ENCODE results near the gene SNRNP200. TPM values are rescaled to one million over a fixed set of nuclear protein-coding genes. Genes with fewer than 3 reads are reported as not detected.
A peak's percentile ranks its signal among the peaks of the same experiment; 100 is the strongest.

The SNRNP200 gene
- total RNA-seq, 1 donor from 2014 or later = 57.4 TPM

DNA sequence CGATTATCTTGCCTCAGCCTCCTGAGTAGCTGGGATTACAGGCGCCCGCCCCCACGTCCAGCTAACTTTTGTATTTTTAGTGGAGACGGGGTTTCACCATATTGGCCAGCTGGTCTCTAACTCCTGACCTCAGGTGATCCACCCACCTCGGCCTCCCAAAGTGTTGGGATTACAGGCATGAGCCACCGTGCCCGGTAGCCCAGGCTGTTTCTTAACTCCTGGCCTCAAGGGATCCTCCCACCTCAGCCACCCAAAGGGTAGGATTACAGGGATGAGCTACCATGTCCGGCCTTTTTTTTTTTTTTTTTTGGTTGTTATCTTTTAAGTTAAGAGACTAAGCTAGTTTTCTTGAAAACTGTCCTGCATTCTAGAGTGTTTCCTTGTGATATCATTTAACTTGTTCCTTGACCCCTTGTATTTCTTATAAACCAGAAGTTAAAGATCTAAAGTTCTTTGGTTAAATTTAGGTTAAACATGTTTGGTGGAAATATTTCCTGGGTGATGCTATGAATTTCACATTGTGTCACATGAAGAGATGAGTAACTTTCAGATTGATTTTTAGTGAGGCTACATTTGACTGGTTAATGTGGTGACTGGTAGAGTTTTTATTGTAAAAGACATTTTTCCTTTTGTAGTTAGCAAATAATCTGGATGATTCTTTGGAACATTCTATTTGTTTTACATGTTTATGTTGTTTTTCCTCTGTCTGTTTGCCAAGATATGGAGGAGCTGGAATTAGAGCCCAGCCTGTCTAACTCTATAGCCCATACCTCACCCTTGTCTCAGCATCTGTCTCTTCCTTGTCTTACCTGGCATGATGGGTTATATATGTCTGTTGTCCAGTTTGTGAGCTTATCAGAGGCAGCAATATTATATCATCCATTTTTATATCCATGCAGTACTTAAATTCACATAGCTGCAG, 35.4 kb upstream of the SNRNP200 start:
- TF ChIP-seq, protein P1, sequence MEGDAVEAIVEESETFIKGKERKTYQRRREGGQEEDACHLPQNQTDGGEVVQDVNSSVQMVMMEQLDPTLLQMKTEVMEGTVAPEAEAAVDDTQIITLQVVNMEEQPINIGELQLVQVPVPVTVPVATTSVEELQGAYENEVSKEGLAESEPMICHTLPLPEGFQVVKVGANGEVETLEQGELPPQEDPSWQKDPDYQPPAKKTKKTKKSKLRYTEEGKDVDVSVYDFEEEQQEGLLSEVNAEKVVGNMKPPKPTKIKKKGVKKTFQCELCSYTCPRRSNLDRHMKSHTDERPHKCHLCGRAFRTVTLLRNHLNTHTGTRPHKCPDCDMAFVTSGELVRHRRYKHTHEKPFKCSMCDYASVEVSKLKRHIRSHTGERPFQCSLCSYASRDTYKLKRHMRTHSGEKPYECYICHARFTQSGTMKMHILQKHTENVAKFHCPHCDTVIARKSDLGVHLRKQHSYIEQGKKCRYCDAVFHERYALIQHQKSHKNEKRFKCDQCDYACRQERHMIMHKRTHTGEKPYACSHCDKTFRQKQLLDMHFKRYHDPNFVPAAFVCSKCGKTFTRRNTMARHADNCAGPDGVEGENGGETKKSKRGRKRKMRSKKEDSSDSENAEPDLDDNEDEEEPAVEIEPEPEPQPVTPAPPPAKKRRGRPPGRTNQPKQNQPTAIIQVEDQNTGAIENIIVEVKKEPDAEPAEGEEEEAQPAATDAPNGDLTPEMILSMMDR (IDR thresholded peaks at IDR 0.05) = no peak
- H3K27ac ChIP-seq = no peak overlapping the region
- no peaks in the 10 kb centered on the region for H3K27me3 ChIP-seq
- intact Hi-C loops (cut with DNase I) = no loop called here
- no peak overlapping the region for H3K4me3 ChIP-seq
- no peaks in the 10 kb centered on the region for H3K36me3 ChIP-seq
- H3K9me3 ChIP-seq = no peaks in the 10 kb centered on the region
- no peaks in the 10 kb centered on the region for H3K4me1 ChIP-seq
- no peak for DNase-seq (ENCODE audit: low spot score in 2 of 2)

DNA sequence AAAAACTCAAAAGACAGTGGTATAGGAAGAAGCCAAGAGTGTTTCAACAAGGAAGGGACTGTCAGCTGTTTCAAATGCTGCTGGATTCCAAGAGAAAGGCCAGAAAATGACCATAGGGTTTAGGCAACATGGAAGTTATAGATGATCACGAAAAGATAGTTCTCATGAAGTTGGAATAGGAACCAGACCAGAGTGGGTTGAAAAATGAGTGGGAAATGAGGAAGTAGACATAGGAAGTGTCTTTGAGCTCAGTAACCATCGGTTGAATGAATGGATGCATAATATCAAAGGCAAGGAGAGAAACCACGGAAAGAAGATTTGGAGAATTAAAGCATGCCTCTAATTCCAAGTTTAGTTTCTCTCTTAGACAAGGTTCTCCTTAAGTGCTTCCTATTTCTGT, 31.5 kb upstream of the SNRNP200 start:
- TF ChIP-seq, protein P1 (IDR thresholded peaks at IDR 0.05) = no peak
- Histone ChIP-seq H3K9me3 (no peaks in the 10 kb centered on the region), H3K36me3 (no peaks in the 10 kb centered on the region), H3K4me1 (no peaks in the 10 kb centered on the region), H3K27me3 (no peaks in the 10 kb centered on the region), H3K27ac (no peak overlapping the region), H3K4me3 (no peak overlapping the region)
- no peak for DNase-seq (ENCODE audit: low spot score in 2 of 2)
- intact Hi-C loops (cut with DNase I) = loop anchor here (2.0 kb wide), 1 partner anchor 14 kb away; no protein-coding TSS in a partner anchor

DNA sequence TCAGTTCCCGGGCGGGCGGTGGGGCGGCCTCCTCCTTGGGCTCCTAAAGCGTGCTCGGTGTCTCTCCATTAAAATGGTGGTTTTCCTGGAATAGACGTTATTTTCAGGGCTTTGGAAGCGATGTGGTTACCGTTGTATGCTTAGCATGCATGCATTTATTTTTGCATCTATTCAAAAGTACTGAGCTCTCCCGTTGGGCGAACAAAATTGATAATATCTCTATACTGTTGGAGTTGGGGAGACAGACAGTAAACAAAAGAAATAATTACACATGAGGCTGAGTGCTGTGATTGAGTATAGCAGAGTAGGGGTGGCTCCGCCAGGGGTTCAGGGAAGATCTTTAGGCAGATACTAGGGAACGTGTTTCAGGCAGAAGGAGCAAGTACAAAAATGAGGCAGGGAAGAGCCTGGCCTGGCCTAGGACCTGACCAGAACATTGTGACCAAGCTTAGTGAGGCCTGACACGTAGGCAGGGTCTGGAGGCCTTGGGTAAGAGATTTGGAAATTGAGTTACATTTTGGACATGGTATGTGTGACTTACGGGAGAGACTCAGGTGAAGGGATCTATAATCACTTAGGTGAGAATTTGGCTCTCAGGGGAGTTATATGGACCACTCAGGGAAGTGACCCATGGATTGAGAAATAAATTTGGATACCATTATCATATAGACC, 30.9 kb upstream of the SNRNP200 start:
- Histone ChIP-seq H3K4me3 (peak overlapping the region; percentile 73 to 74), H3K27ac (no peak overlapping the region), H3K27me3 (no peaks in the 10 kb centered on the region), H3K9me3 (no peaks in the 10 kb centered on the region), H3K36me3 (no peaks in the 10 kb centered on the region), H3K4me1 (no peaks in the 10 kb centered on the region)
- intact Hi-C loops (cut with DNase I) = loop anchor here (2.0 kb wide), 1 partner anchor 13 kb away; no protein-coding TSS in a partner anchor
- DNase-seq (ENCODE audit: low spot score in 2 of 2) = no peak
- TF ChIP-seq, protein P1 (IDR thresholded peaks at IDR 0.05) = no peak

DNA sequence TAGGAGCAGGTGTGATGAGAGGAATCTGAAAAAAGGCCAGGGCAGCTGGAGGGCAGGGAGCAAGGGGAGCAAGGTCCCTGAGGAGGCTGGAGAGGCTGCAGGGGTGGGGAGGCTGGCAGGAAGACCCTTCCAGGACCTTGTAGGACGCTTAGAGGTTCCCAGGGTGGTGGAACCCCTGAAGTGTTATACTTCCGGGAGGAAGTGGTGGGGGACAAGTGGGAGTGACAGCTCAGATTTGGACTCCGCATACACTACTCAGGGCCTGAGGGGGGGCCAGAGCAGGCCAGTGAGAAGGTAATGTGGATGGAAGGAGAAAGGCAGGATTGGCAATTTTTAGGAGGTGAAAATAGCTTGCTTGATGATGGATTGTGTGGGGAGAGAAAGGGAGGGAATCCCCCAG, 28.4 kb upstream of the SNRNP200 start:
- no peak overlapping the region for H3K27ac ChIP-seq
- TF ChIP-seq, protein P1 (IDR thresholded peaks at IDR 0.05) = no peak
- DNase-seq (ENCODE audit: low spot score in 2 of 2) = no peak
- intact Hi-C loops (cut with DNase I) = loop anchor here (2.0 kb wide), 2 partner anchors 19 to 29 kb away; partner anchors contain the start of gene SNRNP200
- no peaks in the 10 kb centered on the region for H3K27me3 ChIP-seq
- H3K9me3 ChIP-seq = no peaks in the 10 kb centered on the region
- H3K36me3 ChIP-seq = no peaks in the 10 kb centered on the region
- no peak overlapping the region for H3K4me3 ChIP-seq
- H3K4me1 ChIP-seq = no peaks in the 10 kb centered on the region

DNA sequence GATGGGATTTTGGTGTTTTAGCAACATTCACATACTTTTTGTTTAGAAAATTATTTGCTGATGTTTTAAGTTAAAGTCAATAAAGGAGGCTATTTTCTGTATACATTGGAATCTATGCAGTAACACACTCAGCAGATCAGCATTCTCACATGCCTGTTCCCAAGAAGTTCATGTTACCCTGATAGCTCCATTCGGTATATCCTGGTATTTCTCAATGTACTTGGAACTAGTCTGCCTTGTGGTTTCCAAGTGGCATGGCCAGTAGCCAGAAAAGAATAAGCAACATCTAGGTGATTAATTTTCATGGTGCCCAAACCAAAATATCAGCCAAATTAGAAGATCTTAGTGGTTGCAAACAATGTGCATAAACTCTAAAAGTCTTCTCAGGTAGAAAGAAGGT, 25.1 kb upstream of the SNRNP200 start:
- TF ChIP-seq, protein P1 (IDR thresholded peaks at IDR 0.05) = no peak
- intact Hi-C loops (cut with DNase I) = no loop called here
- Histone ChIP-seq H3K4me3 (no peak overlapping the region), H3K4me1 (peaks cover 0 to 1% of the 10 kb centered on the region in 2 donors), H3K27ac (no peak overlapping the region), H3K36me3 (no peaks in the 10 kb centered on the region), H3K9me3 (no peaks in the 10 kb centered on the region), H3K27me3 (no peaks in the 10 kb centered on the region)
- DNase-seq (ENCODE audit: low spot score in 2 of 2) = no peak
